Measurements from ENCODE around the gene RABL2B.

RABL2B gene

GRCh38 chr22:50722048-50722701, 61.3 kb downstream of the RABL2B start:
- no peak for DNase-seq

GRCh38 chr22:50721257-50721844, 62.1 kb downstream of the RABL2B start:
- no peak for DNase-seq

DNA sequence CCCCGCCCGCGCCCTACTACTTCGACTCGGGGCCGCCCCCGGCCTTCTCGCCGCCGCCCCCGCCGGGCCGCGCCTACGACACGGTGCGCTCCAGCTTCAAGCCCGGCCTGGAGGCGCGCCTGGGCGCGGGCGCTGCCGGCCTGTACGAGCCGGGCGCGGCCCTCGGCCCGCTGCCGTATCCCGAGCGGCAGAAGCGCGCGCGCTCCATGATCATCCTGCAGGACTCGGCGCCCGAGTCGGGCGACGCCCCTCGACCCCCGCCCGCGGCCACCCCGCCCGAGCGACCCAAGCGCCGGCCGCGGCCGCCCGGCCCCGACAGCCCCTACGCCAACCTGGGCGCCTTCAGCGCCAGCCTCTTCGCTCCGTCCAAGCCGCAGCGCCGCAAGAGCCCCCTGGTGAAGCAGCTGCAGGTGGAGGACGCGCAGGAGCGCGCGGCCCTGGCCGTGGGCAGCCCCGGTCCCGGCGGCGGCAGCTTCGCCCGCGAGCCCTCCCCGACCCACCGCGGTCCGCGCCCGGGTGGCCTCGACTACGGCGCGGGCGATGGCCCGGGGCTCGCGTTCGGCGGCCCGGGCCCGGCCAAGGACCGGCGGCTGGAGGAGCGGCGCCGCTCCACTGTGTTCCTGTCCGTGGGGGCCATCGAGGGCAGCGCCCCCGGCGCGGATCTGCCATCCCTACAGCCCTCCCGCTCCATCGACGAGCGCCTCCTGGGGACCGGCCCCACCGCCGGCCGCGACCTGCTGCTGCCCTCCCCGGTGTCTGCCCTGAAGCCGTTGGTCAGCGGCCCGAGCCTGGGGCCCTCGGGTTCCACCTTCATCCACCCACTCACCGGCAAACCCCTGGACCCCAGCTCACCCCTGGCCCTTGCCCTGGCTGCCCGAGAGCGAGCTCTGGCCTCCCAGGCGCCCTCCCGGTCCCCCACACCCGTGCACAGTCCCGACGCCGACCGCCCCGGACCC, 62.9 kb downstream of the RABL2B start:
- DNase-seq, result no peak

- no peak for DNase-seq
Observed at GRCh38 chr22:50719814-50720300, 63.6 kb downstream of the RABL2B start.

- no peak for DNase-seq
Observed at GRCh38 chr22:50718352-50718709, 65.1 kb downstream of the RABL2B start.

GRCh38 chr22:50717709-50718351, 65.6 kb downstream of the RABL2B start:
- no peak for DNase-seq

Data from activated CD4-positive, alpha-beta T cell treated with anti-CD3 and anti-CD28 coated beads, Interleukin-2, amount 50 U/mL, for 1 hour (primary cell).